ENCODE results near the gene TEX11.

DNA sequence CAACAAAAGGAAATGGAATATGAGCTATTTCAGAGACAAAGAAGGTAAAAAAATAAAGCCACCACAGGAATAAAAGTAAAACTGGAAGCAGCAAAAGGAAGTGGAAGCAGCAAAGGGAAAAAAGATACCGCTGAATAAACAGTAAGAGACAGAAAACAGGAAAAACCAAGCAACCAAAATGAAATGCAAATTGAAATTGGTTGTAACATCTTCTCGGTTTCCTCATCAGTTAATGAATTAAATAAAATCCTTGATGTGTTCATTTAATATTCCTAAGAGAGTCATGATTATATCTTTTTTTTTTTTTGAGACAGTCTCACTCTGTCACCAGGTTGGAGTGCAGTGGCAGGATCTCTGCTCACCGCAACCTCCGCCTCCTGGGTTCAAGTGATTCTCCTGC lies 331.1 kb downstream of the TEX11 start:
- TF ChIP-seq EZH2phosphoT487 (IDR thresholded peaks at IDR 0.05; ENCODE audit: insufficient read depth, low read depth), result no peak
- no peak for TF ChIP-seq EZH2 (IDR thresholded peaks at IDR 0.05; ENCODE audit: insufficient read depth, poor library complexity, severe bottlenecking)

Measured in GM23248 (cell line).